ENCODE data around the gene CEP128.

CEP128 gene

DNA sequence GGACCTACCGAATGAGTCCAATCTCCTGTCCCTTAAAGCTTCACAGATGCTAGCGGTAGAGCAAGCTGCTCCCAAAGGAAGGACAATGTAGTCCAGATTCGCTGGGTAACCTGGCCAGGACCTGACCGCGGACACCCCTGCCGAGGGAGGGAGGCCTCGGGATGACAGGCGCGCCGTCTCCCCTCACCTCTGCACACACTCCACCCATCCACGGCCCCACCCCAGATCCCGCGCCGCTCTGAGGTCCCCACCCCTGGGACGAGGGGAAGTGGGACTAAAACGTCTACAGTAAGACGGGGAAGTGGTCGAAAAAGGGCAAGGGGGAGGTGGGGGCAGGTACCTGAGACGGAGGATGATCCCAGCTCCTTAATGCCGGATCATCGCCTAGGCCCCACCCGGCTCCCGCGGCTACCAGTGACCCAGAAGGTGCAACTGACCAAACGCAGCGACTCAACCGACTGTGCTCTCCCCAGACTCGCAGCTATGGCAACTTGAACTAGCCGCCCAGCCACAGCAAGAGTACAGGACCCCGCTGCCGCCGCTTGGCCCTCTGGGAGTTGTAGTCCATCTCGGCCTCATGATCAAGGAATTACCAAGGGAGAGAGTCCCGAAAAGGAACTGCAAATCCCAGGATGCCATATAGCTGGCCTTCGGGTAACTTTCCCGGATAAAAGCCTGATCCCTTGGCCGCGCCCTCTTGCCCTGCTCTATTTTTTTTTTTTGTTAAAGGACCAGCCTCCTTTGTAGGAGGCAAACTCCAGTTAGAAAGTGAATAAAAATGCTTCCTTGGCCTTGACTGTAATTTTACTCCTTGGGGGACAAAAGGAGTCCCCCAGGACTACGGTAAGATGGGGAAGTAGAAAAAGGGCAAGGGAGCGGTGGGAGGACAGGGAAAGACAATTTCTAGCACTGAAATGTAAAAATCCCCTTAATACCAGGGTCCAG lies at the start of gene CEP128:
TSS of gene CEP128 (minus strand) at position 498 of the 945 bp plus-strand sequence.
- peak; percentile 57 to 58 for DNase-seq (ENCODE audit: low read depth in 2 of 2)

DNA sequence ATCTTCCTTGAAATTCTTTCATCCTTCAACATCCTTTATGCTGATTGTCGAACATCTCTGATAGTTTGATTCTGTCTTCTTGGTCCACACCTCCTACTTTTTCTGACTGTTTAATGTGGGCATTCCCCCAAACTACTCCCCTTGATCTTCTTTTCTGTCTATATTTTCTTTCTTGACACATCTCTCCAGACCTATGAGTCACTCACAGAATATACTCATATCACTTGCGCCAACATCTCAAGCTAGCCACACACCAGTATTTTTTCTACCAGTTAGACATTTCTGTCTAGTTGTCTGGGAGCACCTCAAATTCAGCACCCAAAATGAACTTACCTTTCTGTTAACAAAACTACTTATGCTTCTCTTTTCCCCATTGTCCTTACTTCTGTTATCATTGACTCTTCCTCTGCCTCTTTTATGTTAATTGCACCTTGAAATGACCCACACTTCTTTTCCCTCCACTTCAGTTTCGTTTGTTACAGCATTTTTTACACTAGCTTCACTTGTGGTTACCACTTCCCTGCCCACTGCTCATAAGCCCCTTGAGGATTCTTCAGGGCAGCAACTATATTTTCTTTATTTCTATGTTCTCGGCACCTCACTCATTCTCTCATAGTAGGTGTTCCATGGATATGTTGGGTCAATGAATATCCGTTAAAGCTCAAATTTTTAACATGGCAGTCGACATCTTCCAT lies 47.3 kb upstream of the CEP128 start:
- DNase-seq (ENCODE audit: low read depth in 2 of 2): no peak

DNA sequence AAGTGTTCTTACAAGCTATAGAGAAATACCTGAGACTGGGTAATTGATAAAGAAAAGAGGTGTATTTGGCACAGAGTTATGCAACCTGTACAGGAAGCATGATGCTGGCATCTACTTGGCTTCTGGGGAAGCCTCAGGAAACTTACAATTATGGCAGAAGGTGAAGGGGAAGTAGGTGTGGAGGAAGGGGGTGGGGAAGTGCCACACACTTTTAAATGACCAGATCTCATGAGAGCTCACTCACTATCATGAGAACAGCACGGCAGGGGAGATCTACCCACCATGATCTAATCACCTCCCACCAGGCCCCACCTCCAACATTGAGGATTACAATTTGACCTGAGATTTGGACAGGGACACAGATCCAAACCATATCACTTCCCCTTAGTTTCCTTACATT lies 46.7 kb upstream of the CEP128 start:
- DNase-seq (ENCODE audit: low read depth in 2 of 2): no peak

DNA sequence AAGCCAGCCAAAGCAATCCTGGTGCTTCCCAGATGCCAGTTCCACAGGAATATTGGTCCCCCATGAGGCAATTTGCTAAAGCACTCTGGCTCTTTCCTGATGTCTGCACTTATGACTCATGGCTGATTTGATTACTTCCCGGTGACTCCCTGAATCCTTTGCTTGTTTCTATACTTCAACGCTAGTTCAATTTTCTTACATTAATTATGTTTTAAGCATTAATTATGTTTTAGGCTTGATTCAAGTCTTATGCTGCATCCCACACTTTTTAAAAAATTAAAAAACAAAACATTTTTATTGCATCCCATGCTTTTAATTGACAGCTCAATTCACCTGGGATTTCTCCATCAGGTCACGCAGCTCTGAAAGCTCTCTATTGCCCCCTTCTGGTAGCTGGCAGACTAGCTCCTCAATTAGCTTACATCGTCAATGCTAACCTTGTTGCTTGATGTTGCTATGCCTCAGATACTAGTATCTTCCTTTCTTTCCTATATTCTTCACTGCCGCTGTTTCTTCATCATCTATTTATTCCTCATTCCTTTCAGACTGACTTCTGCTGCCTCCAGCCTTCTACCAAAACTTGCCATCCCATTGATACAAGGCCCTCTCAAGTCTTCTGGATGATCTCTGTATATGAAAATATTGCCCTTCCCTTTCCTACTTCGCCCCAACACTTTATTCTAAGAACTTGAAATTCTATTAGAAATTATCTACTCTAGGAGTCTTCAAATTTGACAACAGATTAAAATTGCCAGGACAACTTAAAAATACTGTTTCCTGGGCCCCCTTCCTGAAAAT lies 45.9 kb upstream of the CEP128 start:
- peak; percentile 14 to 35 for DNase-seq (ENCODE audit: low read depth in 2 of 2)

DNA sequence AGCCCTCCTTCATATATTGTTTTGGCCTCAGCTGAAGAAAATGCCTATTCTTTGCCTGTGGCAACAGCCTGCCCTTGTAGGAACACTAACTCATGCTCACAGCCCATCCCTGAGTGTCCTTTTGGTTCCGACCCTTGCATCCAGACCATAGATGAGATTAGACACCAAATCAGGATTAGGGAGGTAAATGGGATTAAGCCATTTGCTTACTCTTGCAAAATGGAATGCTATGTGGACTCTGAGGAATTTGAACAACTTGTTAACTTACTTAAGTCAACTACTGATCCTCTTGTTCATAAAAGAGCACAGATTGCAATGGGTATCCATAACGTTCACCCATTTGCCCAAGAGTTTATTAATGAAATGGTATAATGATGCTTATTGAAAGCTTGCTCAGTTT lies 41.2 kb upstream of the CEP128 start:
- DNase-seq (ENCODE audit: low read depth in 2 of 2): no peak

DNA sequence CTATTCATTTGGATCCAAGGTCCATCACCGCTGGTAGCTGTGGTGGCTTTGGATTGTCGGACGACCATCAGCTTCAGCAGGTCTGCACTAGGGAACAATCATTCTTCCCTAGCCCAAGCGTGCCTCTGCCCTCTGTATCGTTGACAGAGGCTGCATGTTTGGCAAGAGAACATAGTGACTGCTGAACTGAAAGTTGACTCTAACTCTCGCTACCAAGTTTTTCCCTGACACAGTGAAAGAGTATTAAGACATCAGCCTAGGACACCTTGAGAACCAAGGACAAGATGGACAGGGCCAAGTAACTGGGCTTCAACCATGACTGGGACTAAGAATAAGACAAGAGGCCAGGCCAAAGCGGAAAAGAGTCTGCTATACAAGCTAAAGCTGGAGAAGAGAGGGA lies 40.1 kb upstream of the CEP128 start:
- DNase-seq (ENCODE audit: low read depth in 2 of 2): no peak

DNA sequence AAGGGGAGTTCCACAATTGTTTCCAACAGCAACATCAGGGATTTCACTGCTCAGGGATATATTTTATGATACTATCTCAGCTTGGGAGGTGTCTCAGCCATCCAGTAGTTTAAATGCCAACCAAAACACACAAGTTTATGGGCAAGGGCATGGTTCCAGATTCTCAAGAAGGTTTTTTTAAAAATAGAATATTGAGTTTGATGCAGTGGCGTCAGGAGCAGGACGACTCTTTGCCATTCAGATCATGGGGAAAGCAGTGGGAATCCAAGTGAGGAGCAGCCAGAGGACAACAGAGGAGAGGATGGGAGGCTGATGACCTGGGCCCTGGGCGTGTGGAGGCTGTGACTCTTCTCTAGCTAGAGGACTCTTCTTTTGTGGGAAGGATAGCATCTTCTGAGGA lies 39.6 kb upstream of the CEP128 start:
- DNase-seq (ENCODE audit: low read depth in 2 of 2): no peak

DNA sequence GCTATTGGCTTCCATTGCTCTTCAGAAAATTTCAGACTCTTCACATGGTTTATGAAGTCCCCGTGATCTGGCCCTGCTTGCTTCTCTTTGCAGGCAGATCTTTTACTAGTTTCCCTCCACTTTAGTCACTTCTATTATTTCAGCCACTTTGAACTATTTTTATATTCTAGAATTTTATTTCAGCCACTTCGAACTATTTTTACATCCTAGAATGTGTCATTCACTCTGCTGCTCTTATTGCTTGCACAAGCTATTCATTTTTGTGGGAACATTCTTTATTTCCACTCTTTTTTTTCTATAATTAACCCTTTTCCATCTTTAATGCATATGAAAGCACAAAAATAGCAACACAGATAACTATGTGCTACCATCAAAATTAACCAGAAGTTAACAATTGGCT lies 38.4 kb upstream of the CEP128 start:
- DNase-seq (ENCODE audit: low read depth in 2 of 2): no peak

DNA sequence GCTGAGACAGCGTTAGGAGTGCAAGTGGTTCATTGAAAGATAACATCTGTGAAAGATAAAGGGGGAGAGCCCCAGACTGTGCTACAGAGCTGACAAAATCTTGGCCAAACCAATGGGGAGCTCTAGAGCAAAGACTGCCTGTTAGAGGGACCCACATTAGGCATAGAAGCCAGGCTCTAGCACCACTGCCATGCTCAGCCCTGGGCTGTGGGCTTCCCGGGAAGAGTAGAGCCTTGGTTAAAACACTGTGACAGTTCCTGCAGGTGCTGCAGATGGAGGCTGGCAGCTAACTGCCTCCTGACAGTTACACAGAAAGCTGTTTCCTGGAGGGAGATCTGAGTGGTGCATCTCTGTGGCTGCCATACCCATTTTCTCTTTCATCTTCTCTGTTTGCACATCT lies 36.9 kb upstream of the CEP128 start:
- no peak for DNase-seq (ENCODE audit: low read depth in 2 of 2)

DNA sequence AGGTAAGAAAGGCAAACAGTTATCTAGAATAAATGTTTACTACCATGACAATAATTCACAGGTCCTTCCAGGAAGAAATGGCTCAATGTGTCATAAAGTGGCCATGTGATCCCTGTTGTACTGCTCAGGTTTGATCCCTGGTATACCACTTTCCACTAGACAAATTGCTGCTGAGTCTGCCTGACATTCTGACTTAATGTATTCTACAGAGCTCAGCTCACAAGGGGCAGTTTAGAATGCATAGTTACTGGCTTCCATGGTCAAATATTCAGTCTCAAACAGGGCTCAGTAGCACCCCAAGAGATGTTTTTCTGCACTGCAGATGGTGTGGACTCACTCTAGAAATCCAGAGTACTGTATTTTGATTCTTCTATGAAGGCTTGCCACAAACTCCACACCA lies 35.7 kb upstream of the CEP128 start:
- DNase-seq (ENCODE audit: low read depth in 2 of 2): no peak

DNA sequence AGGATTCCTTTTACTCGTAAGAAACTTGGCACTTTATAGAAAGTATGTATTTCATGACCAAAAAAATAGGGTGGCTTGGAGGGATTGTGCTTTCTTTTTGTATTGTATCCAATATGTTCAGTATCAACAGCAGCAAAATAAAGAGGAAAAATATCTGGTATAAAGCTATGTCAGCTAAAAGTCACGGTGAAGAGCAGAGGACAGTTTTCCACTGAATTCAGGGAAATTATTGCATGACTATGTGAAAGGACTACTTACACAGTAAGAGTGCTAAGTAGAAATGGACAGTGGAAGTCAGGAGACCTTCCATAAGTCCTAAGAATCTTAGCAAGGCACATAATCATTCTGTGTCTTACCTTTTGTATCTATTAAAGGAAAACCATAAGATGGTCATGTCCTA lies 33.1 kb upstream of the CEP128 start:
- DNase-seq (ENCODE audit: low read depth in 2 of 2): no peak

DNA sequence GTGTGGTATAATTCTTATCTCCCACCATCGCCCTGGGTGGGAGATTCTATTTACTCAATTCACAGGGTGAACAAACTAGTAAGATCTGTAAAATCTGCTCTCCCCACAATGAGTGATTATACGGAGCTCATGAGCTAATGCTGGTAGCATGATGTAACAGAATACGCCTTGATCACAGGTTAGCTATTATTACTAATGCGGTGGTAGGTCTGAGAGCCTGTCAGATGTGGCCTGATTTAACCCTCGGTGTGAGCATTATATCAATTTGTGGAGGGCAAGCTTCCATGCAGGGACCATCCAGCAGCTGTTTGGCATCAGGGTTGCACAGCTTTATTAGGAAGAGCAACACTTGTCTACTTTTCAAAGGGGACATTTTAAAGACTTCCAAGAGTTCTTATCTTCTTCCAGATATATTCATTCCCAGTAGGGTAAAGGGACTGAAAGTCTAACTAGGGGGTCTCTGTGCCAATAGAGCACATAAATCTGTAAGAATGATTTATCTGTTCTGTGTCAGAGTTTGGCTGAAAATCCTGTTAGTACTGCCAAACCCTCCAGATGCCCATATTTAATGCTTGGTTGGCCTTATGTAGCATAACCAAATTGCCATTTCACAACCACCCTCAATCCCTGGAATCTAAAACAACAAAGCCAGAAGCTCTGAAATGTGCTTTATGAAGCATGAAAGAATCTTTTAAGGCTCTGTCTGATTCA lies 32.5 kb upstream of the CEP128 start:
- DNase-seq (ENCODE audit: low read depth in 2 of 2): no peak

DNA sequence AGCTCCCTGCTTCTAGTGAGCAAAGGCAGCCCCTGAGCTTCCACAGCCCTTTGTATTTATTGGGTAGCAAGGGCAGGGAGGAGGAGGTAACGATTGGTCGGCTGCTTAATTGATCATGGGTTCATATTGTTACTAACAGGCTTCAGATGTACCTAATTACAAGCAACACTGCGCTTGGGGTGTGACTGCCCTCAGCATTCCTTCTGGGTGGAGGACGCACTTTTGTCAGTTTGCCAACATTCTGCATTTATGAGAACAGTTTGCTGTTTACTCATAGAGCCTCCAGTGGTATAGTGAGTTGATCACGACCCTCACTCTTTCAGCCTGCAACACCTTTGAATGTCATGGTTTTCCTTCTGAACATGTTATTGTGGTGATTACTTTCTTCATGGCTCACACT lies 23.5 kb upstream of the CEP128 start:
- DNase-seq (ENCODE audit: low read depth in 2 of 2): no peak

DNA sequence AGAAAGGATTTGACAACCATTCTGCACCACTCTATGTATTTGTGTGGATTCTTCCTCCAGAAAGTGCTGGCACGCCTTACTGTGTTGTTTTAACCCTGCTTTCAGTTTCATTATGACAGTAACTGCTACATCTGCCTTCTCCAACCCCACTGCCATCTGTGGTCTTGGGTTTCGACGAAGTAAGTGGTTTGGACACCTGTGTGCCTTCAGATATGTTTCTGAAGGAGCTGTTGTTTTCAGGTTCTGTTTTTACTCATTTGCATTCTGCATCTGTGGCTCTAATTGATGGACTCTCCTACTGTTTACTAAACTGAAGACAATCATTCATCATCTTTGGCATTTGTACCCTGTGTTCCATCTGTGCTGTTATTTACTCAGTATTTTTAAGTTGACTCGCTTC lies 18.0 kb upstream of the CEP128 start:
- DNase-seq (ENCODE audit: low read depth in 2 of 2): peak in 1 of 2 donors; percentile 3

DNA sequence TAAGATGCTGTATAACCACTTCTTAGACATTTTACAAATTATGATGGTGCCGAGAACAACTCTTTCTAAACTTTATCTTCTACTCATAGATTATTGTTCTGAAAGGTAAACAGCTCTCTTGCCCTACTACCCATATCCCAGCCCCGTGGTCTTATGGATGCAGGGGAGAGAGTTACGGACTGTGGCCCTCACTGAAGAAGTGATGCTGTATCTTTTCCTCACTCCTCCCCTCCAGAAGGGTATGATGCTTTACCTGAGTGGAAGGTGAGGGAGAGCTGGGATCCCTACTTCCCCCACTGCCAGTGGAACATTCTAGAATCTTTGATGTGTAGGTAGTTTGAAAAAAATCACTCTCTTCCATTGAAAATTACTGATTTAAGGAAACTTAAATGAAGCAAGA lies 17.4 kb upstream of the CEP128 start:
- DNase-seq (ENCODE audit: low read depth in 2 of 2): no peak

DNA sequence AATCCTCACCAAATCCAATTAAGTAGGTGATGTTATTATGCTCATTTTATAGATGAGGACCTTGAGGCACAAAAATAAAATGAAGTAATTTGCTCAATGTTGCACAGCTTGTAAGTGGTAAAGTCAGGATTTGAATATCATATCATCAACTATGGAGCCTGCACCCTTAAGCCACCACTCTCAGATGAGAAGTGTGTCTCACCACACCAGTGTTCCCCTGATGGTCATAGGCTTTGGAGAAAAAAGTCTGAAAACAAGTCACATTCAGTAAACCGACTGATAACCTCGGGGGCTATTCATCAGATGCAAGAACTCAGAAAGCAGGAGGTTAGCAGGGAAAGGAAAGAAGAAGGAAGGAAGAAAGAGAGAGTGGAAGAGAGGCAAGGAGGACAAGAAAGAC lies 16.7 kb upstream of the CEP128 start:
- DNase-seq (ENCODE audit: low read depth in 2 of 2): no peak

DNA sequence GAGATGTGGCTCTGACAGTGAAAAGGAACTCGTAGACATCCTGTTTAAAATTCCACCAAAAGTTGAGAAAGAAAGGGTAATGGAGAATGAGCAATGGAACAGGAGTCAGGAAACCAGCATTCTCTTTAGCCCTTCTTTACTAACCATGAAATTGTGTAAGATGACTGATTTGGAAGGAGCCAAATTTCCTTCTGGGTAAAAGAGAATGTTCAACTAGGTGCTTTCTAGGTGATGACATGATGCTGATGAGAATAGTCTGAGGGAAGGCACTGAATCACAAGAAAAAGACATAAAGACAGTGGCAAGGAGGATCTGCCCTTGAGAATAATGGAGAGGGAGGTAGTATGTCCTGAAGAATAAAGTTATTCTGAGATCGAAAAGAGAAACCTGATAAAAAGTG lies 16.1 kb upstream of the CEP128 start:
- no peak for DNase-seq (ENCODE audit: low read depth in 2 of 2)

DNA sequence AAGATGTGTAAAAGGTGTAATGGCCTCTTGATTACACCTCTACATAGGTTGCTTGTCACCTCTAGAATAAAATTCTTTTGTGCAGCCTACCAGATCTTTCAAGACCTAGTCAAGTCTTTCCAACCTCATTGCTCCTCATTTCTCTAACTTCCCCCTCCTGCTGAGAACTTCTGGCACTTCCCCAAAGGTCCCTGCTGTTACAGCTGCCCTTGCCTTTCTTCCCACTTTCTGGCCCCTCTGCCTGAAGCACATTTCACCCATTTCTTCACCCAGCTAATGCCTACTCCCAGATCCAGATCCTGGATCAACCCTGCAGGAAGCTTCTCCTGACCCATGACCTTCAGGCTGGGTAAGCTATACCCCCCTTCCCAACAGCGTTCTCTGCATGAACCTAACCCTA lies 15.4 kb upstream of the CEP128 start:
- no peak for DNase-seq (ENCODE audit: low read depth in 2 of 2)

DNA sequence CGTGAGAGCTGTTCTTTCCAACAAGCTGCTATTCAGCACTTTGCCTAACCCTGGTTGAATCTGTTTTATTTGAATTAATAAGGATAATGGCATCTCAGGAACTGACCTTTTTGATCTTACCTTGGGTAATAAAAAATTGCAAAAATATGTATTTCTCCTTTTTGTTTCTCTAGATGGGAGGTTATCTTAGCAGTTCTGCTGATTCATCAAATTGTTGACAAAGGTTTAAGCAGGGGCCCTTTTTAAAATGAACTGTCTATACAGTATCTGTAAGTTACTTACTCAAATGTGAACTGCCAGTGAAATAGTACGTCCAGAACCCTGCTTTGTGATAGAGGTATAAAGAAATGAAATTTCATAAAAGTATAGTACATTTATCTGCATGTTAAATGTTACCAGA lies 14.6 kb upstream of the CEP128 start:
- no peak for DNase-seq (ENCODE audit: low read depth in 2 of 2)

DNA sequence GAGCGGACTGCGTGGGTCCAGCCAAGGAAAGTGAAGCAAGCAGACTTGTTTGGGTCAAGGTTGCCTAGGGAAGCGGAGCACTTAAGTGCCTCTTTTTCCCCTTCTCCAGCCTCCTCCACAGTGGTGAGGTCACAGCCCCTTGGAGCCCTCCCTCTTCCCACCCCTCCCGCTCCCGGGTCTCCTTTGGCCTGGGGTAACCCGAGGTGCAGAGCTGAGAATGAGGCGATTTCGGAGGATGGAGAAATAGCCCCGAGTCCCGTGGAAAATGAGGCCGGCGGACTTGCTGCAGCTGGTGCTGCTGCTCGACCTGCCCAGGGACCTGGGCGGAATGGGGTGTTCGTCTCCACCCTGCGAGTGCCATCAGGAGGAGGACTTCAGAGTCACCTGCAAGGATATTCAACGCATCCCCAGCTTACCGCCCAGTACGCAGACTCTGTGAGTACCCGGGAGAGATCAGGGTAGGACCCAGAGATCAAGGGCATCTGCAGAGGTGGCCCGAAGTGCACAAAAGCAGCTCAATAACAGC lies 13.9 kb upstream of the CEP128 start, which contains the start of gene TSHR:
TSS of gene TSHR (plus strand) at position 206 of the 526 bp plus-strand sequence. CDS start at position 266, 60 bp downstream.
- no peak for DNase-seq (ENCODE audit: low read depth in 2 of 2)

DNA sequence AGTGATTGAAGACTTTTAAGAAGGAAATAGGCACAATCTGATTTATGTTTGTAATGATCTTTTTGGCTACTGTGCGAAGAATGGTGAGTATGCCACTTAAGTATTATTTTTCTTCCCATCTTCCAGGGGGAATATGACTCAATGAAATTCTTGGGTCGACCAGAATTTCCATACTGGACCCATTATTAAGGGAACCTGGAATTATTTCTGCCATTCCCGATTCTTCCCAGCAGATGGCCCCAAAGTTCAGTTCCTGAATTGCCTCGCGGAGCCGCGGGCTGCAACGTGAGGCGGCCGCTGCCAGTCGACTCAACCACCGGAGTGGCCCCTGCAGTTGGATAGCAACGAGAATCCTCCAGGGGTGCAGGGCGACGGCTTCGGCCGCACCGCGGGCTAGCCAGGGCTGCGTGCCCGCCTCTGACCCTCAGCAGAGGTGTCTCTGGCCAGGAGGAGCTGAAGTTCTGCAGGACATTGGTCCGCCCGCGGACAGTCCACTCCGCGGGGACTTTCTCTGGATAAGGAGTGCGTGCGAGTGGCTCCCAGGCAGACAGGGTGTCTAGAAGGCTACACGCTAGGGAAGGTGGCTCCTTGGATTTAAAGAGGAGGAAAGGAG lies 13.3 kb upstream of the CEP128 start:
- peak; percentile 40 to 56 for DNase-seq (ENCODE audit: low read depth in 2 of 2)
